ENCODE measurements around the gene NDUFS3.

The NDUFS3 gene

DNA sequence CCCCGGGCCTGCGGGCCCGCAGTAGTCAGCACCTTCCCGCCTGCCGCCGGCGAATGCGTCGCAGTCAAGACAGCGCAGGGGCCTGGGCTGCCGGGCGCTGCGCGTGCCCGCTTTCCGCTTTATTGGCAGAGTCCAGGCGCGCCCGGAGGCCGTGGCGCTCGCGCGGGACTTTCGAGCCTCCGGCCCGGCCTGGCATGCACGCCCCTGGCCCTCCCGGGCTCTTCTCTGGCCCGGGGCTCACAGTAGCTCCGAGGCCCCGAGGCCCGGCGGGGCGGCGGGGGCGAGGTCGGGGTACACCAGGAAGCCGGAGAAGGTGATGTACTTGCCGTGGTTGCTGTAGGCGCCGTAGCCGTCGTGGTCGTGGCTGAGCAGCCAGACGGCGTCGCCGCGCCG is 10.7 kb downstream of the NDUFS3 start:
- Histone ChIP-seq H3K4me1 (ENCODE audit: insufficient read depth, low read length, severe bottlenecking) (no peaks in the 10 kb centered on the region), H3K4me3 (ENCODE audit: low read depth, low read length, poor library complexity, severe bottlenecking) (no peak overlapping the region), H3F3A (ENCODE audit: insufficient read depth, low read length) (no peaks in the 10 kb centered on the region), H3K27me3 (ENCODE audit: insufficient read depth, low read length) (peaks cover 4% of the 10 kb centered on the region; the same call in 1 of the 2 replicates), H3K9me2 (ENCODE audit: low read depth, low read length) (no peaks in the 10 kb centered on the region), H3K9ac (ENCODE audit: low read length) (no peak overlapping the region), H3K4me2 (ENCODE audit: low read length) (no peak overlapping the region), H3K9me3 (ENCODE audit: low read length) (no peaks in the 10 kb centered on the region), H2AFZ (ENCODE audit: low read length) (no peak overlapping the region), H3K36me3 (ENCODE audit: insufficient read depth, low read length) (peaks cover 8% of the 10 kb centered on the region), H4K20me1 (ENCODE audit: insufficient read depth, low read length) (no peaks in the 10 kb centered on the region), H3K79me2 (ENCODE audit: insufficient read depth, low read length) (no peaks in the 10 kb centered on the region), H3K27ac (ENCODE audit: low read depth, low read length, poor library complexity, severe bottlenecking) (no peak overlapping the region)
- TF ChIP-seq, protein P1, sequence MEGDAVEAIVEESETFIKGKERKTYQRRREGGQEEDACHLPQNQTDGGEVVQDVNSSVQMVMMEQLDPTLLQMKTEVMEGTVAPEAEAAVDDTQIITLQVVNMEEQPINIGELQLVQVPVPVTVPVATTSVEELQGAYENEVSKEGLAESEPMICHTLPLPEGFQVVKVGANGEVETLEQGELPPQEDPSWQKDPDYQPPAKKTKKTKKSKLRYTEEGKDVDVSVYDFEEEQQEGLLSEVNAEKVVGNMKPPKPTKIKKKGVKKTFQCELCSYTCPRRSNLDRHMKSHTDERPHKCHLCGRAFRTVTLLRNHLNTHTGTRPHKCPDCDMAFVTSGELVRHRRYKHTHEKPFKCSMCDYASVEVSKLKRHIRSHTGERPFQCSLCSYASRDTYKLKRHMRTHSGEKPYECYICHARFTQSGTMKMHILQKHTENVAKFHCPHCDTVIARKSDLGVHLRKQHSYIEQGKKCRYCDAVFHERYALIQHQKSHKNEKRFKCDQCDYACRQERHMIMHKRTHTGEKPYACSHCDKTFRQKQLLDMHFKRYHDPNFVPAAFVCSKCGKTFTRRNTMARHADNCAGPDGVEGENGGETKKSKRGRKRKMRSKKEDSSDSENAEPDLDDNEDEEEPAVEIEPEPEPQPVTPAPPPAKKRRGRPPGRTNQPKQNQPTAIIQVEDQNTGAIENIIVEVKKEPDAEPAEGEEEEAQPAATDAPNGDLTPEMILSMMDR (IDR thresholded peaks at IDR 0.05; ENCODE audit: low read length) = no peak
- TF ChIP-seq EZH2 (IDR thresholded peaks at IDR 0.05; ENCODE audit: borderline replicate concordance, low read length) = no peak

DNA sequence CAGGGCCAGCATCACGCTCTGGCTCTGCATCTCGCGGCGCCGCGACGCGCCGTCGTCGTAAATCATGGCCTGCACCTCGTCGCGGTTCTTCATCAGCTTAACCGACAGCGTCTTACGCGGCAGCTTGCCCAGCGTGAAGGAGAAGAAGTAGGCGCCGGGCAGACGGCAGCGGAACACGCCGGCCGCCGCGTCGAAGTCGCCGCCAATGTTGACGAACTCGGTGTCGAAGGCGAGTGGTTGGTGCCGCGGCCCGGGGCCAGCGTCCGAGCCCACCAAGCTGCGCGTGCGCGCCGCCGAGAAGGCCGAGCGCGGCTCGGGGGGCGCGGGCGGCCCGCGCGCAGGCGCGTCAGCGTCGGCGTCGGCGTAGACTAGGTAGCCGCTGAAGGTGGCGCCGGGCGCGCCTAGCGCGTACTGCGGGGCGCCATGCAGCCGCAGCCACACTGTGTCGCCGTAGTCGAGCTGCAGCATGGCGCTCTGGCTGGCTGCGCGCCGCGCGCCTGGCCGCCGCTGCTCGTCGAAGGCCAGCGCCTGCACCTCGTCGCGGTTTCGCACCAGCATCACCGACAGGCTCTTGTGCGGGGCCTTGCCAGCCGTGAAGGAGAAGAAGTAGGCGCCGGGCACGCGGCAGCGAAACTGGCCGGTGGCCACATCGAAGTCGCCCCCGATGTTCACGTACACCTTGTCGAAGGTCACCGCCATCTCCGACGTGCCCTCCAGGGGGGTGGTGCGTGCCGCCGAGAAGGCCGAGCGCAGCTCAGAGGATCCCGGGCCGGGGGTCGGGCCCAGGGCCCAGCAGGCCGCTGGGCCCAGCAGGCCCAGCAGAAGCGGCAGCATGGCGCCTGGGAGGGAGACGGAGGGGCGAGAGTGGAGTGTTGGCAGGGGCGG is 11.3 kb downstream of the NDUFS3 start:
- Histone ChIP-seq H3K27me3 (ENCODE audit: insufficient read depth, low read length) (peaks cover 4% of the 10 kb centered on the region; the same call in 1 of the 2 replicates), H3K27ac (ENCODE audit: low read depth, low read length, poor library complexity, severe bottlenecking) (no peak overlapping the region), H4K20me1 (ENCODE audit: insufficient read depth, low read length) (no peaks in the 10 kb centered on the region), H3K4me3 (ENCODE audit: low read depth, low read length, poor library complexity, severe bottlenecking) (no peak overlapping the region), H3K9me3 (ENCODE audit: low read length) (no peaks in the 10 kb centered on the region), H2AFZ (ENCODE audit: low read length) (no peak overlapping the region), H3K4me1 (ENCODE audit: insufficient read depth, low read length, severe bottlenecking) (no peaks in the 10 kb centered on the region), H3K9me2 (ENCODE audit: low read depth, low read length) (no peaks in the 10 kb centered on the region), H3K36me3 (ENCODE audit: insufficient read depth, low read length) (peaks cover 2% of the 10 kb centered on the region; the same call in 1 of the 2 replicates), H3K79me2 (ENCODE audit: insufficient read depth, low read length) (no peaks in the 10 kb centered on the region), H3F3A (ENCODE audit: insufficient read depth, low read length) (no peaks in the 10 kb centered on the region), H3K4me2 (ENCODE audit: low read length) (no peak overlapping the region), H3K9ac (ENCODE audit: low read length) (no peak overlapping the region)
- no peak for TF ChIP-seq EZH2 (IDR thresholded peaks at IDR 0.05; ENCODE audit: borderline replicate concordance, low read length)
- TF ChIP-seq, protein P1 (IDR thresholded peaks at IDR 0.05; ENCODE audit: low read length) = no peak

DNA sequence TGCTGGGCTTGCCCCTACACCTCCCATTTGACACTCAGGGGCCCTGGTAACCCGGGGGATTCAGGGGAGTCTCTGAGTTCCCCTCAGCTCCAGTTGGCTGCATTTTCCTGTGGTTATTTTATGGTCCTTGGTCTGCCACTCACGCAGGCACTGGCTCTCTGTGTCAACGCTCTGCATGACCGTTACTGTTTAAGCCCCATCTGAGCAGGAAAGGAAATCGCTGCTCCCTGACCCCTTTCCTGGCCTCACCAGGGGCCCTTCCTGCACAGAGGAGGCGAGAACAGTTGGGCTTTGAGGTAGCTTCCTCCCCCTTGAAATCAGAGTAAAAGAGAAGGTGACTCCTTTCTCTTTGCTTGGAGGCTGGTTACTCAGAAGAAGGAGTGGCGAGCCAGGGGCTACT is 12.9 kb downstream of the NDUFS3 start:
- Histone ChIP-seq H2AFZ (ENCODE audit: low read length) (no peak overlapping the region), H3K4me1 (ENCODE audit: insufficient read depth, low read length, severe bottlenecking) (no peaks in the 10 kb centered on the region), H3K9ac (ENCODE audit: low read length) (no peak overlapping the region), H3K4me3 (ENCODE audit: low read depth, low read length, poor library complexity, severe bottlenecking) (no peak overlapping the region), H3F3A (ENCODE audit: insufficient read depth, low read length) (no peaks in the 10 kb centered on the region), H3K79me2 (ENCODE audit: insufficient read depth, low read length) (no peaks in the 10 kb centered on the region), H3K9me2 (ENCODE audit: low read depth, low read length) (no peaks in the 10 kb centered on the region), H3K36me3 (ENCODE audit: insufficient read depth, low read length) (no peaks in the 10 kb centered on the region), H3K27me3 (ENCODE audit: insufficient read depth, low read length) (peaks cover 4% of the 10 kb centered on the region; the same call in 1 of the 2 replicates), H3K4me2 (ENCODE audit: low read length) (no peak overlapping the region), H3K27ac (ENCODE audit: low read depth, low read length, poor library complexity, severe bottlenecking) (no peak overlapping the region), H4K20me1 (ENCODE audit: insufficient read depth, low read length) (no peaks in the 10 kb centered on the region), H3K9me3 (ENCODE audit: low read length) (no peaks in the 10 kb centered on the region)
- no peak for TF ChIP-seq EZH2 (IDR thresholded peaks at IDR 0.05; ENCODE audit: borderline replicate concordance, low read length)
- TF ChIP-seq, protein P1 (IDR thresholded peaks at IDR 0.05; ENCODE audit: low read length) = no peak
